ENCODE measurements around the gene COQ2. TPM values are rescaled to one million over a fixed set of nuclear protein-coding genes. Genes with fewer than 3 reads are reported as not detected.
"Not testable (repeated sequence)": the region's sequence is repeated elsewhere in the genome, so short reads cannot be mapped to it uniquely, and the experiment has no call there.

COQ2 gene
- total RNA-seq, 2 experiments from 2014 or later, result 12.1 to 14.4 TPM

- Histone ChIP-seq H3K4me3 (ENCODE audit: low read depth, low read length, poor library complexity, severe bottlenecking) (no peak overlapping the region), H3K27ac (ENCODE audit: low read depth, low read length, poor library complexity, severe bottlenecking) (no peak overlapping the region), H2AFZ (ENCODE audit: low read length) (no peak overlapping the region), H3K9me3 (ENCODE audit: low read length) (no peaks in the 10 kb centered on the region), H3K4me2 (ENCODE audit: low read length) (no peak overlapping the region), H3K79me2 (ENCODE audit: insufficient read depth, low read depth, low read length) (no peaks in the 10 kb centered on the region), H3K4me1 (ENCODE audit: insufficient read depth, low read length, poor library complexity, severe bottlenecking) (peaks cover 77% of the 10 kb centered on the region), H3K9me2 (ENCODE audit: insufficient read depth, low read length) (no peaks in the 10 kb centered on the region), H4K20me1 (ENCODE audit: insufficient read depth, low read length) (no peaks in the 10 kb centered on the region), H3K36me3 (ENCODE audit: insufficient read depth, low read length) (no peaks in the 10 kb centered on the region)
- no TSS peak for BruUV-seq (replicated peaks)
- intact Hi-C loops (cut with micrococcal nuclease; ENCODE audit: unreplicated experiment), result no loop called here
- POLR2A ChIA-PET, result interaction anchor here (0.5 to 3.6 kb wide), 10 partner anchors 8 to 238 kb away, joined by 3 to 18 read pairs (median 4); no protein-coding TSS in a partner anchor
- TF ChIP-seq CTCF (conservative IDR thresholded peaks at IDR 0.05; ENCODE audit: low read length) (no peak), EZH2phosphoT487 (IDR thresholded peaks at IDR 0.05; ENCODE audit: borderline replicate concordance, low read depth, low read length) (no peak)
- peak; percentile 47 for DNase-seq (ENCODE audit: low spot score)
- CTCF ChIA-PET (ENCODE audit: unreplicated experiment), result interaction anchor here (1.0 to 1.4 kb wide), 3 partner anchors 10 to 19 kb away, joined by 4 read pairs; no protein-coding TSS in a partner anchor
Observed at GRCh38 chr4:83237591-83237990, 47.0 kb downstream of the COQ2 start.

- H3K9me2 ChIP-seq (ENCODE audit: insufficient read depth, low read length); H3K4me3 ChIP-seq (ENCODE audit: low read depth, low read length, poor library complexity, severe bottlenecking); DNase-seq (ENCODE audit: low spot score); H3K79me2 ChIP-seq (ENCODE audit: insufficient read depth, low read depth, low read length); H3K4me2 ChIP-seq (ENCODE audit: low read length); H3K9me3 ChIP-seq (ENCODE audit: low read length); intact Hi-C loops (cut with micrococcal nuclease; ENCODE audit: unreplicated experiment); H3K36me3 ChIP-seq (ENCODE audit: insufficient read depth, low read length); H3K27ac ChIP-seq (ENCODE audit: low read depth, low read length, poor library complexity, severe bottlenecking); H4K20me1 ChIP-seq (ENCODE audit: insufficient read depth, low read length); BruUV-seq (replicated peaks): not testable (repeated sequence)
- ChIA-PET CTCF (ENCODE audit: unreplicated experiment) (interaction anchor here (1.0 to 1.5 kb wide), 2 partner anchors 14 to 18 kb away, joined by 3 read pairs; no protein-coding TSS in a partner anchor), POLR2A (interaction anchor here (0.5 to 3.6 kb wide), 2 partner anchors 18 to 407 kb away, joined by 6 to 18 read pairs; no protein-coding TSS in a partner anchor)
- Histone ChIP-seq H3K4me1 (ENCODE audit: insufficient read depth, low read length, poor library complexity, severe bottlenecking) (peaks cover 81% of the 10 kb centered on the region), H2AFZ (ENCODE audit: low read length) (peak overlapping the region; percentile 58; the same call in 1 of the 2 replicates)
Observed at GRCh38 chr4:83235645-83236133, 48.9 kb downstream of the COQ2 start.

GRCh38 chr4:83234902-83235644 lies 49.5 kb downstream of the COQ2 start:
- H2AFZ ChIP-seq (ENCODE audit: low read length), result peak overlapping the region; percentile 58; the same call in 1 of the 2 replicates
- DNase-seq (ENCODE audit: low spot score), result peak; percentile 34
- H3K4me3 ChIP-seq (ENCODE audit: low read depth, low read length, poor library complexity, severe bottlenecking), result no peak overlapping the region
- ChIA-PET CTCF (ENCODE audit: unreplicated experiment) (interaction anchor here (1.0 to 1.5 kb wide), 2 partner anchors 13 to 17 kb away, joined by 3 read pairs; no protein-coding TSS in a partner anchor), POLR2A (interaction anchor here (0.5 kb wide), 1 partner anchor 406 kb away, joined by 6 read pairs; no protein-coding TSS in a partner anchor)
- H3K27ac ChIP-seq (ENCODE audit: low read depth, low read length, poor library complexity, severe bottlenecking), result no peak overlapping the region
- H3K9me3 ChIP-seq (ENCODE audit: low read length), result no peaks in the 10 kb centered on the region
- peaks cover 77% of the 10 kb centered on the region for H3K4me1 ChIP-seq (ENCODE audit: insufficient read depth, low read length, poor library complexity, severe bottlenecking)
- H4K20me1 ChIP-seq (ENCODE audit: insufficient read depth, low read length), result no peaks in the 10 kb centered on the region
- intact Hi-C loops (cut with micrococcal nuclease; ENCODE audit: unreplicated experiment), result no loop called here
- TF ChIP-seq EZH2phosphoT487 (IDR thresholded peaks at IDR 0.05; ENCODE audit: borderline replicate concordance, low read depth, low read length), result no peak
- TF ChIP-seq CTCF (conservative IDR thresholded peaks at IDR 0.05; ENCODE audit: low read length), result no peak
- BruUV-seq (replicated peaks), result no TSS peak
- no peaks in the 10 kb centered on the region for H3K36me3 ChIP-seq (ENCODE audit: insufficient read depth, low read length)
- peak overlapping the region; percentile 6; the same call in 1 of the 2 replicates for H3K4me2 ChIP-seq (ENCODE audit: low read length)
- H3K9me2 ChIP-seq (ENCODE audit: insufficient read depth, low read length), result no peaks in the 10 kb centered on the region
- H3K79me2 ChIP-seq (ENCODE audit: insufficient read depth, low read depth, low read length), result no peaks in the 10 kb centered on the region

GRCh38 chr4:83234387-83234786 lies 50.2 kb downstream of the COQ2 start:
- H3K4me3 ChIP-seq (ENCODE audit: low read depth, low read length, poor library complexity, severe bottlenecking); H3K79me2 ChIP-seq (ENCODE audit: insufficient read depth, low read depth, low read length); POLR2A ChIA-PET; intact Hi-C loops (cut with micrococcal nuclease; ENCODE audit: unreplicated experiment); DNase-seq (ENCODE audit: low spot score); H4K20me1 ChIP-seq (ENCODE audit: insufficient read depth, low read length); H3K27ac ChIP-seq (ENCODE audit: low read depth, low read length, poor library complexity, severe bottlenecking); H3K9me3 ChIP-seq (ENCODE audit: low read length); H3K4me2 ChIP-seq (ENCODE audit: low read length); H2AFZ ChIP-seq (ENCODE audit: low read length); H3K36me3 ChIP-seq (ENCODE audit: insufficient read depth, low read length); BruUV-seq (replicated peaks); H3K9me2 ChIP-seq (ENCODE audit: insufficient read depth, low read length): not testable (repeated sequence)
- H3K4me1 ChIP-seq (ENCODE audit: insufficient read depth, low read length, poor library complexity, severe bottlenecking), result peaks cover 70% of the 10 kb centered on the region
- CTCF ChIA-PET (ENCODE audit: unreplicated experiment), result interaction anchor here (1.0 to 1.5 kb wide), 2 partner anchors 12 to 16 kb away, joined by 3 read pairs; no protein-coding TSS in a partner anchor
